A549 (cell line): Measurements from ENCODE around the gene ANO4.

ENCODE experiments used
- HDAC2 ChIP-seq: fragments of 200-600 bp; sonication (generic); IDR thresholded peaks from 2 replicates; pipeline ENCODE4 v1.6.1; 2016
- MAZ ChIP-seq: fragments of 150-350 bp; IDR thresholded peaks from 2 replicates; pipeline ENCODE4 v1.6.1; 2014; ENCODE audit warnings: antibody characterized with exemption, low read depth, low read length, borderline replicate concordance
- POLR2A ChIP-seq: IDR thresholded peaks from 2 replicates; pipeline ENCODE4 v1.6.1; 2012; ENCODE audit warnings: mild to moderate bottlenecking, low read length
- TF ChIP-seq, protein P1 (sequence below): fragments of 450-650 bp; IDR thresholded peaks from 2 replicates; pipeline ENCODE4 v1.6.1; 2014; ENCODE audit warnings: antibody characterized with exemption
- TF ChIP-seq, protein P2 (sequence below): fragments of >200 bp; sonication (Bioruptor Twin); formaldehyde crosslinking; IDR thresholded peaks from 3 replicates; pipeline ENCODE4 v1.5.1; 2016

DNA sequence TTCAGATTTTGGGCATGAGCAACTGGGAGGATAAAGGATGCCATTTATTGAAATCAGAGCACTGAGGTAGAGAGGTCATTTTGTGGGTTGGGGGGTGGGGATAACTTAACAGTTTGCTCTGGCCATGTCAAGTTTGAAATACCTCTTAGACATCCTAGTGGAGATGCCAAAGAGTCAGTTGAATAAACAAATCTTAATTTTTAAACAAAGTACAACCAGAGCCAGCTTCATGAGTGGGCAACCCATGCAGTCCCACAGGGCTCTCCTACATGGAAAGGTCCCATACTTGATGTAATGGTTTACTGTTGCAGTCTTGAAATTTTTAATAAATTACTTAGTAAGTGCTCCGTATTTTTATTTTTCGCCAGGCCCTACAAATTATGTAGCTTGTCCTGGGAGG is 81.2 kb downstream of the ANO4 start:
- TF ChIP-seq, protein P1, sequence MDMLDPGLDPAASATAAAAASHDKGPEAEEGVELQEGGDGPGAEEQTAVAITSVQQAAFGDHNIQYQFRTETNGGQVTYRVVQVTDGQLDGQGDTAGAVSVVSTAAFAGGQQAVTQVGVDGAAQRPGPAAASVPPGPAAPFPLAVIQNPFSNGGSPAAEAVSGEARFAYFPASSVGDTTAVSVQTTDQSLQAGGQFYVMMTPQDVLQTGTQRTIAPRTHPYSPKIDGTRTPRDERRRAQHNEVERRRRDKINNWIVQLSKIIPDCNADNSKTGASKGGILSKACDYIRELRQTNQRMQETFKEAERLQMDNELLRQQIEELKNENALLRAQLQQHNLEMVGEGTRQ, result no peak
- TF ChIP-seq, protein P2, sequence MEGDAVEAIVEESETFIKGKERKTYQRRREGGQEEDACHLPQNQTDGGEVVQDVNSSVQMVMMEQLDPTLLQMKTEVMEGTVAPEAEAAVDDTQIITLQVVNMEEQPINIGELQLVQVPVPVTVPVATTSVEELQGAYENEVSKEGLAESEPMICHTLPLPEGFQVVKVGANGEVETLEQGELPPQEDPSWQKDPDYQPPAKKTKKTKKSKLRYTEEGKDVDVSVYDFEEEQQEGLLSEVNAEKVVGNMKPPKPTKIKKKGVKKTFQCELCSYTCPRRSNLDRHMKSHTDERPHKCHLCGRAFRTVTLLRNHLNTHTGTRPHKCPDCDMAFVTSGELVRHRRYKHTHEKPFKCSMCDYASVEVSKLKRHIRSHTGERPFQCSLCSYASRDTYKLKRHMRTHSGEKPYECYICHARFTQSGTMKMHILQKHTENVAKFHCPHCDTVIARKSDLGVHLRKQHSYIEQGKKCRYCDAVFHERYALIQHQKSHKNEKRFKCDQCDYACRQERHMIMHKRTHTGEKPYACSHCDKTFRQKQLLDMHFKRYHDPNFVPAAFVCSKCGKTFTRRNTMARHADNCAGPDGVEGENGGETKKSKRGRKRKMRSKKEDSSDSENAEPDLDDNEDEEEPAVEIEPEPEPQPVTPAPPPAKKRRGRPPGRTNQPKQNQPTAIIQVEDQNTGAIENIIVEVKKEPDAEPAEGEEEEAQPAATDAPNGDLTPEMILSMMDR, result no peak
- no peak for TF ChIP-seq POLR2A
- TF ChIP-seq HDAC2, result no peak
- TF ChIP-seq MAZ, result no peak
